ENCODE results near the gene IL26.

The IL26 gene

DNA sequence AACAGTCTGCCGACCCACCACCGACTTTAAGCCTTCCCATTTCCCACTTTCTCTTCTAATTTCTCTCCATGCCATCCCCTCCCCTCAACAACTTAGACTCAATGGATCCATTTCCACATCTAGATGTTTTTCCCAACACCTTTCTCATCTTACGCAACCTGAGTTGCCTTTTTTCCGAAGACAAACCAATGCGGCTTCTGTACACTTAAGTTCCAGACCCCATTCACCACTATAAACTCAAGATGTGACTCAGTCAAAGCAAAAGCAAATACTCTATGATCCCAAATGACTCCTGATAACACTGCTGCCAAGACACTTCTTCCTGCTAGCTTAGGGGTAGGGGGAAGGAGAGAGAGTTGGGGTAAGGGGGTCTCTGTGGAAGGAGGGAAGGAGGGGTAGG lies 26.5 kb upstream of the IL26 start:
- no peak overlapping the region for H3K4me3 ChIP-seq (ENCODE audit: low read length)
- TF ChIP-seq, protein P1, sequence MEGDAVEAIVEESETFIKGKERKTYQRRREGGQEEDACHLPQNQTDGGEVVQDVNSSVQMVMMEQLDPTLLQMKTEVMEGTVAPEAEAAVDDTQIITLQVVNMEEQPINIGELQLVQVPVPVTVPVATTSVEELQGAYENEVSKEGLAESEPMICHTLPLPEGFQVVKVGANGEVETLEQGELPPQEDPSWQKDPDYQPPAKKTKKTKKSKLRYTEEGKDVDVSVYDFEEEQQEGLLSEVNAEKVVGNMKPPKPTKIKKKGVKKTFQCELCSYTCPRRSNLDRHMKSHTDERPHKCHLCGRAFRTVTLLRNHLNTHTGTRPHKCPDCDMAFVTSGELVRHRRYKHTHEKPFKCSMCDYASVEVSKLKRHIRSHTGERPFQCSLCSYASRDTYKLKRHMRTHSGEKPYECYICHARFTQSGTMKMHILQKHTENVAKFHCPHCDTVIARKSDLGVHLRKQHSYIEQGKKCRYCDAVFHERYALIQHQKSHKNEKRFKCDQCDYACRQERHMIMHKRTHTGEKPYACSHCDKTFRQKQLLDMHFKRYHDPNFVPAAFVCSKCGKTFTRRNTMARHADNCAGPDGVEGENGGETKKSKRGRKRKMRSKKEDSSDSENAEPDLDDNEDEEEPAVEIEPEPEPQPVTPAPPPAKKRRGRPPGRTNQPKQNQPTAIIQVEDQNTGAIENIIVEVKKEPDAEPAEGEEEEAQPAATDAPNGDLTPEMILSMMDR (conservative IDR thresholded peaks at IDR 0.05; ENCODE audit: low read depth, low read length) = no peak
- no peak for DNase-seq (ENCODE audit: low read depth)

- H3K4me3 ChIP-seq (ENCODE audit: low read length) = no peak overlapping the region
- TF ChIP-seq, protein P1 (conservative IDR thresholded peaks at IDR 0.05; ENCODE audit: low read depth, low read length) = no peak
- peak; percentile 48 for DNase-seq (ENCODE audit: low read depth)
Observed at GRCh38 chr12:68250454-68250853, 24.8 kb upstream of the IL26 start.

DNA sequence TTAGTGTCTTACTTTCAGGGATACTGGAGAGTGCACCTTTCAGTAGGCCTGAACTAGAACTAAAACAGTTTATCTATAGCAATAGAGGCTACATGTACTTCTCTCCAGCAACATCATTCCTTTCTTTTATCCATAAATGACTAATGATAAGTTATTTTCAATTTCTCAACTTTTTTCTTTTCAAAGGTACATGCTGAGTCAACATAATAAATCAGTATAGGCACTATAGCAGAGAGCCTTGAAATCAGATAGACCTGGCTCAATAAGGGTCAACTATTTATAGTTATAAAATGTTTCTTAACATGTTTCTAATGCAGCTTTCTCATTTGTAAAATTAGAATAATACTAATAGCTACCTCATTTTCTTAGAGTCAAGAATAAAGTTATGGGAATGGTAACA lies 22.2 kb upstream of the IL26 start:
- DNase-seq (ENCODE audit: low read depth) = no peak
- TF ChIP-seq, protein P1 (conservative IDR thresholded peaks at IDR 0.05; ENCODE audit: low read depth, low read length) = no peak
- H3K4me3 ChIP-seq (ENCODE audit: low read length) = no peak overlapping the region

DNA sequence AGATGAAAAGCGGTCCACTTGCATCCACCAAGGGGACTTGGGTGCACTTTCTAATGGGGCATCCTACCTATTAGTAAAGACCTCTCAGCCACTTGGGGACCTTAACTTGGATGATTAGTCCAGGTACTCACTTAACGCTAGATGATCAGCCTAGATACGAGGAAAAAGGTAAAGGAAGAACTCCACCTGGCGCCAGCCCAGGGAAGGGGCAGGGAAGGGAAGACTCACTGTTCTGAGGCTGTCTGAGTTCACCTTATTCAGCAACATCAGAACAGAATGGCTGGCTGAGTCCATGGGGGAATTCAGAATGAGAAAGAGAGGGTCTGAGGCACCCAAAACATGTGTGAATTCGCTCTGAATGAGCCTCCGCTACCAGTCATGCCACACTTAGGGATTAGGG lies 20.7 kb upstream of the IL26 start:
- DNase-seq (ENCODE audit: low read depth) = no peak
- TF ChIP-seq, protein P1 (conservative IDR thresholded peaks at IDR 0.05; ENCODE audit: low read depth, low read length) = no peak
- no peak overlapping the region for H3K4me3 ChIP-seq (ENCODE audit: low read length)

- TF ChIP-seq, protein P1 (conservative IDR thresholded peaks at IDR 0.05; ENCODE audit: low read depth, low read length) = no peak
- no peak for DNase-seq (ENCODE audit: low read depth)
- peak overlapping the region; percentile 38 for H3K4me3 ChIP-seq (ENCODE audit: low read length)
Observed at GRCh38 chr12:68245180-68246021, 19.8 kb upstream of the IL26 start.

DNA sequence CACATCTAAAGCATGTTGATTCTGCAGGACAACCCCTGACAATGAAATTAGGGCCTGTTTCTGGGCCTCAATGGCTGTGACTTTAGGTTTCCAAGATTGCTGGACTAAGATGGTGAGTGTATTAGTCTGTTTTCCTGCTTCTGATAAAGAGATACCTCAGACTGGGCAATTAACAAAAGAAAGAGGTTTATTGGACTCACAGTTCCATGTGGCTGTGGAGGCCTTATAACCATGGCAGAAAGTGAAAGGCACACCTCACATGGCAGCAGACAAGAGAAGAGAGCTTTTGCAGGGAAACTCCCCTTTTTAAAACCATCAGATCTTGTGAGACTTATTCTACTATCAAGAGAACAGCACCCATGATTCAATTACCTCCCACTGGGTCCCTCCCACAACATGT lies 17.2 kb upstream of the IL26 start:
- TF ChIP-seq, protein P1 (conservative IDR thresholded peaks at IDR 0.05; ENCODE audit: low read depth, low read length) = no peak
- no peak for DNase-seq (ENCODE audit: low read depth)
- H3K4me3 ChIP-seq (ENCODE audit: low read length) = no peak overlapping the region

DNA sequence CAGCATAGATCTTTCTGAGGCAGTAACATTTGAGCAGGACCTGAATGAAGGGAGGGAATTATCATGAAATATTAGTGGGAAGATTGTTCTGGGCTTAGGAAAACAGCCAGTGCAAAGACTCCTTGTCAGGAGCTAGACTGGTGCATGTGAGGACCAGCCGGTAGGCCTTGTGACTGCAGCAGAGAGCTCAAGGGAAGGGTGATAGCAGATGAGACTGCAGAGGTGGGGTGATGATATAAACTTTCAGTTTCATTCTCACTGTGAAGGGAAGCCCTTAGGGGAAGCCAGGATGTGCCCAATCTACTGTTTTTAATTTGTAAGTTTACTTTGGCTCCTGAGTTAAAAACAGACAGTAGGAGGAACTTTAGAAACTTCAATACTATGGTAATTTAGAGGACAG lies 15.4 kb upstream of the IL26 start:
- TF ChIP-seq, protein P1 (conservative IDR thresholded peaks at IDR 0.05; ENCODE audit: low read depth, low read length) = no peak
- no peak for DNase-seq (ENCODE audit: low read depth)
- H3K4me3 ChIP-seq (ENCODE audit: low read length) = no peak overlapping the region

All from retinal pigment epithelial cell (primary cell).